Neural cell (in vitro differentiated cells): Measurements from ENCODE around the gene ANXA10.

Source experiments
- EP300 ChIP-seq: fragments of 450-650 bp; conservative IDR thresholded peaks from 2 replicates; pipeline ENCODE4 v1.6.1; 2014; ENCODE audit warnings: antibody characterized with exemption, mild to moderate bottlenecking, moderate library complexity; ENCODE audit not compliant: poor library complexity, severe bottlenecking
- EZH2 ChIP-seq: fragments of 200-600, 300-800 bp; shearing (Covaris generic), sonication (generic); IDR thresholded peaks from 2 replicates; pipeline ENCODE4 v1.6.1; 2014; ENCODE audit warnings: antibody characterized with exemption, low read length, borderline replicate concordance, mild to moderate bottlenecking; ENCODE audit not compliant: insufficient read depth, poor library complexity, severe bottlenecking
- POLR2AphosphoS5 ChIP-seq: IDR thresholded peaks from 2 replicates; pipeline ENCODE4 v1.6.1; 2012
- RAD21 ChIP-seq: fragments of 450-650 bp; conservative IDR thresholded peaks from 2 replicates; pipeline ENCODE4 v1.6.1; 2014; ENCODE audit warnings: antibody characterized with exemption, mild to moderate bottlenecking, moderate library complexity
- TF ChIP-seq, protein P1 (sequence below): fragments of 450-650 bp; IDR thresholded peaks from 2 replicates; pipeline ENCODE4 v1.5.1; 2014; ENCODE audit warnings: antibody characterized with exemption, mild to moderate bottlenecking, moderate library complexity; ENCODE audit not compliant: poor library complexity, severe bottlenecking
- TF ChIP-seq, protein P2 (sequence below): IDR thresholded peaks from 2 replicates; pipeline ENCODE4 v1.6.1; 2012; ENCODE audit warnings: borderline replicate concordance

DNA sequence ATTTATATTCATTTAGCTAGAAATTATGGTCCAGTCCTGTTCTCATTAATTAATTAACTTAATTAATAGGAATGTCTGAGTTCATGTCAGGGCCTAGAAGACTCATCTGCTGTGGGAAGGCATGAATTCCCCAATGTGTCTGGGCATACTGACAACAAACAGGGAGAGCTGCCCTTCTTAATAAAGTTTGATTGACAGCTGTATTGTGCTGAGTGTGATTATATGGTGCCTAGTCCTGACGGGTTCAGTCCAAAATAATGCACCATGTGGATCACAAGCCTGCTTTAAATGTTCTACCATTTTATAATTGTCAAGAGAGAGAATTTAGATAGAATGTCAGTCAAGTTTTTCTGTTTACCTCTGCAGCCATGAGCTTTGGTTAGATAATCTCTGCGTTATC is 34.6 kb downstream of the ANXA10 start:
- TF ChIP-seq, protein P1, sequence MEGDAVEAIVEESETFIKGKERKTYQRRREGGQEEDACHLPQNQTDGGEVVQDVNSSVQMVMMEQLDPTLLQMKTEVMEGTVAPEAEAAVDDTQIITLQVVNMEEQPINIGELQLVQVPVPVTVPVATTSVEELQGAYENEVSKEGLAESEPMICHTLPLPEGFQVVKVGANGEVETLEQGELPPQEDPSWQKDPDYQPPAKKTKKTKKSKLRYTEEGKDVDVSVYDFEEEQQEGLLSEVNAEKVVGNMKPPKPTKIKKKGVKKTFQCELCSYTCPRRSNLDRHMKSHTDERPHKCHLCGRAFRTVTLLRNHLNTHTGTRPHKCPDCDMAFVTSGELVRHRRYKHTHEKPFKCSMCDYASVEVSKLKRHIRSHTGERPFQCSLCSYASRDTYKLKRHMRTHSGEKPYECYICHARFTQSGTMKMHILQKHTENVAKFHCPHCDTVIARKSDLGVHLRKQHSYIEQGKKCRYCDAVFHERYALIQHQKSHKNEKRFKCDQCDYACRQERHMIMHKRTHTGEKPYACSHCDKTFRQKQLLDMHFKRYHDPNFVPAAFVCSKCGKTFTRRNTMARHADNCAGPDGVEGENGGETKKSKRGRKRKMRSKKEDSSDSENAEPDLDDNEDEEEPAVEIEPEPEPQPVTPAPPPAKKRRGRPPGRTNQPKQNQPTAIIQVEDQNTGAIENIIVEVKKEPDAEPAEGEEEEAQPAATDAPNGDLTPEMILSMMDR = no peak
- no peak for TF ChIP-seq POLR2AphosphoS5
- TF ChIP-seq EZH2 = no peak
- TF ChIP-seq RAD21 = no peak
- TF ChIP-seq EP300 = no peak
- TF ChIP-seq, protein P2, sequence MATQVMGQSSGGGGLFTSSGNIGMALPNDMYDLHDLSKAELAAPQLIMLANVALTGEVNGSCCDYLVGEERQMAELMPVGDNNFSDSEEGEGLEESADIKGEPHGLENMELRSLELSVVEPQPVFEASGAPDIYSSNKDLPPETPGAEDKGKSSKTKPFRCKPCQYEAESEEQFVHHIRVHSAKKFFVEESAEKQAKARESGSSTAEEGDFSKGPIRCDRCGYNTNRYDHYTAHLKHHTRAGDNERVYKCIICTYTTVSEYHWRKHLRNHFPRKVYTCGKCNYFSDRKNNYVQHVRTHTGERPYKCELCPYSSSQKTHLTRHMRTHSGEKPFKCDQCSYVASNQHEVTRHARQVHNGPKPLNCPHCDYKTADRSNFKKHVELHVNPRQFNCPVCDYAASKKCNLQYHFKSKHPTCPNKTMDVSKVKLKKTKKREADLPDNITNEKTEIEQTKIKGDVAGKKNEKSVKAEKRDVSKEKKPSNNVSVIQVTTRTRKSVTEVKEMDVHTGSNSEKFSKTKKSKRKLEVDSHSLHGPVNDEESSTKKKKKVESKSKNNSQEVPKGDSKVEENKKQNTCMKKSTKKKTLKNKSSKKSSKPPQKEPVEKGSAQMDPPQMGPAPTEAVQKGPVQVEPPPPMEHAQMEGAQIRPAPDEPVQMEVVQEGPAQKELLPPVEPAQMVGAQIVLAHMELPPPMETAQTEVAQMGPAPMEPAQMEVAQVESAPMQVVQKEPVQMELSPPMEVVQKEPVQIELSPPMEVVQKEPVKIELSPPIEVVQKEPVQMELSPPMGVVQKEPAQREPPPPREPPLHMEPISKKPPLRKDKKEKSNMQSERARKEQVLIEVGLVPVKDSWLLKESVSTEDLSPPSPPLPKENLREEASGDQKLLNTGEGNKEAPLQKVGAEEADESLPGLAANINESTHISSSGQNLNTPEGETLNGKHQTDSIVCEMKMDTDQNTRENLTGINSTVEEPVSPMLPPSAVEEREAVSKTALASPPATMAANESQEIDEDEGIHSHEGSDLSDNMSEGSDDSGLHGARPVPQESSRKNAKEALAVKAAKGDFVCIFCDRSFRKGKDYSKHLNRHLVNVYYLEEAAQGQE = no peak
